ENCODE results near the gene TSPYL6. TPM values are rescaled to one million over a fixed set of nuclear protein-coding genes. Genes with fewer than 3 reads are reported as not detected.

Gene TSPYL6
- total and polyA plus RNA-seq, 2 of the 4 experiments (the other 2 are of a cell fraction) = not detected

GRCh38 chr2:54233832-54234649 is 22.0 kb downstream of the TSPYL6 start:
- intact Hi-C loops (cut with micrococcal nuclease) = no loop called here
- Histone ChIP-seq H3K36me3 (ENCODE audit: control insufficient read depth, insufficient read depth, low read length) (no peaks in the 10 kb centered on the region), H3K27me3 (ENCODE audit: control insufficient read depth, insufficient read depth, low read length) (no peaks in the 10 kb centered on the region), H3K56ac (ENCODE audit: extremely low read depth, insufficient read depth, low read length) (no peak overlapping the region), H2BK20ac (ENCODE audit: low read depth, low read length) (no peak overlapping the region), H3K18ac (ENCODE audit: low read depth, low read length) (no peak overlapping the region), H4K91ac (ENCODE audit: insufficient read depth, low read depth, low read length) (no peak overlapping the region), H2BK5ac (ENCODE audit: low read depth, low read length, poor library complexity, severe bottlenecking) (no peak overlapping the region), H3K23ac (ENCODE audit: low read depth, low read length) (no peak overlapping the region), H4K5ac (ENCODE audit: low read depth, low read length) (no peak overlapping the region), H2AK5ac (ENCODE audit: low read depth, low read length) (no peak overlapping the region), H3K14ac (replicated peaks; ENCODE audit: low read depth, low read length) (no peak overlapping the region), H2AFZ (replicated peaks; ENCODE audit: low read length, poor library complexity) (no peak overlapping the region), H3K27ac (ENCODE audit: insufficient read depth, low read length) (no peak overlapping the region), H3K9me3 (ENCODE audit: control insufficient read depth, insufficient read depth, low read length) (no peaks in the 10 kb centered on the region), H2BK120ac (ENCODE audit: low read depth, low read length) (no peak overlapping the region), H3K4me2 (ENCODE audit: low read depth, low read length) (no peak overlapping the region), H3K4ac (ENCODE audit: low read depth, low read length) (no peak overlapping the region), H4K8ac (ENCODE audit: low read depth in 2 of 2, low read length in 2 of 2) (no peak overlapping the region), H3K9me1 (ENCODE audit: insufficient read depth, low read length) (no peaks in the 10 kb centered on the region), H3K79me1 (ENCODE audit: low read depth in 1 of 2, low read length in 2 of 2) (no peaks in the 10 kb centered on the region), H3K4me1 (ENCODE audit: control insufficient read depth, insufficient read depth, low read length) (peaks cover 1% of the 10 kb centered on the region; the same call in 1 of the 2 replicates), H2BK15ac (ENCODE audit: low read depth, low read length) (no peak overlapping the region), H4K20me1 (ENCODE audit: insufficient read depth, low read length) (no peaks in the 10 kb centered on the region), H3K4me3 (ENCODE audit: insufficient read depth, low read depth, low read length) (no peak overlapping the region), H3K9ac (ENCODE audit: low read depth, low read length) (no peak overlapping the region), H2AK9ac (replicated peaks; ENCODE audit: low read depth, low read length, poor library complexity) (no peak overlapping the region)
- ChIA-PET CTCF (no interaction called here), POLR2A (ENCODE audit: unreplicated experiment) (no interaction called here)
- 20% methylated on average over 2 of the region's 4 CpGs; no CpG with 5 or more reads in 1 of the 2 experiments for WGBS, 2 experiments (ENCODE audit: extremely low coverage in 2 of 2, insufficient read length in 1 of 2)
- dilution Hi-C loops (cut with HindIII; ENCODE audit: low sequenced_read_pairs, unreplicated experiment) = no loop called here
- no peak for ATAC-seq (ENCODE audit: low read depth)
- no peak for DNase-seq
- in situ Hi-C loops (cut with MboI; ENCODE audit: low sequenced_read_pairs) = no loop called here
- no TSS peak for BruUV-seq (replicated peaks)
- TF ChIP-seq BHLHE40 (IDR thresholded peaks at IDR 0.05; ENCODE audit: low read depth, low read length) = no peak
- no peak for TF ChIP-seq CEBPB (IDR thresholded peaks at IDR 0.05; ENCODE audit: low read depth, low read length)
- no peak for TF ChIP-seq FOS (IDR thresholded peaks at IDR 0.05; ENCODE audit: low read depth, low read length)
- no peak for TF ChIP-seq ELK1 (IDR thresholded peaks at IDR 0.05; ENCODE audit: borderline replicate concordance, low read depth, low read length)
- TF ChIP-seq RAD21 (IDR thresholded peaks at IDR 0.05; ENCODE audit: low read length) = no peak
- TF ChIP-seq MAFK (IDR thresholded peaks at IDR 0.05; ENCODE audit: low read depth, low read length) = no peak
- TF ChIP-seq USF2 (IDR thresholded peaks at IDR 0.05; ENCODE audit: low read depth, low read length) = no peak
- TF ChIP-seq RFX5 (IDR thresholded peaks at IDR 0.05; ENCODE audit: low read depth, low read length) = no peak
- TF ChIP-seq NFE2L2 (IDR thresholded peaks at IDR 0.05; ENCODE audit: low read depth, low read length) = no peak
- no peak for TF ChIP-seq MXI1 (IDR thresholded peaks at IDR 0.05; ENCODE audit: borderline replicate concordance, low read depth, low read length)
- no peak for TF ChIP-seq RCOR1 (IDR thresholded peaks at IDR 0.05; ENCODE audit: insufficient replicate concordance, low read length)
- TF ChIP-seq CTCF (conservative IDR thresholded peaks at IDR 0.05; ENCODE audit: low read depth, low read length) = no peak

Data from IMR-90 (cell line).